ENCODE results near the gene SUMO2. TPM values are rescaled to one million over a fixed set of nuclear protein-coding genes. Genes with fewer than 3 reads are reported as not detected.

Gene SUMO2
- total and polyA plus RNA-seq, 2 of the 13 experiments (the other 11 are each of a cell fraction or from before 2014, with no cell fraction given), result 337 to 553 TPM

DNA sequence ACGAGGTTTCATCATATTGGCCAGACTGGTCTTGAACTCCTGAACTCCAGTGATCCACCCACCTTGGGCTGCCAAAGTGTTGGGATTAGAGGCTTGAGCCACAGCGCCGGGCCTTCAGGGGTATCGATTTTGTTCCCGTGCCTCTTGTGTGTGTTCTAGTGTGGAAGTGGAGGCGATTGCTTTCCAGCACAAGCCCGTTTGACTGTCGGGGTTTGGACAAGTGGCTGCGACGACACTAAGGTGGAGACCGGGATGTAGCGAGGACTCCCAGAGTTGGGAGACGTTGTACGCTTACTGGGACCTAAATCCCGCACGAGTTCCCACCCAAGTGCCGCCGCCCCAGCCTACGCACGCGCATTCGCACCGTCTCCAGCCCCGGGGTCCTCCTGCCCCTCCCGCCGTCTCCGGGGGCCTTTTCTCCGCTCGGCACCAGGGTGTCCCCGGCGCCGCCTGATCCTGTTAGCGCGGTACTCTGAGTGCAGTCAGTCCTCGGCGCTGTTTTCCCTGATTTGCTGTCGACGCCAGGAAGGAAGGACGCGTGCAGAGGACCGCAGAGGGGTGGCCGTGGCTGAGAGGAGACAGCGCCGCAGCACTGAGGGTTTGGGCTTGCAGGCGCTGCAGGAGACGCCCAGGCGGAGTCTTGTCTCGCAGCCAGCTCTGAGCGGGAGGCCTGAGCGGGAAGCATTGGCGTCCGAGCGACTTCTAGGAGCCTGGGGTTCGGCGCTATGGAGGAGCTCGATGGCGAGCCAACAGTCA is 22.5 kb upstream of the SUMO2 start, which contains the start of gene NUP85 (continued):
- TF ChIP-seq, protein P1, sequence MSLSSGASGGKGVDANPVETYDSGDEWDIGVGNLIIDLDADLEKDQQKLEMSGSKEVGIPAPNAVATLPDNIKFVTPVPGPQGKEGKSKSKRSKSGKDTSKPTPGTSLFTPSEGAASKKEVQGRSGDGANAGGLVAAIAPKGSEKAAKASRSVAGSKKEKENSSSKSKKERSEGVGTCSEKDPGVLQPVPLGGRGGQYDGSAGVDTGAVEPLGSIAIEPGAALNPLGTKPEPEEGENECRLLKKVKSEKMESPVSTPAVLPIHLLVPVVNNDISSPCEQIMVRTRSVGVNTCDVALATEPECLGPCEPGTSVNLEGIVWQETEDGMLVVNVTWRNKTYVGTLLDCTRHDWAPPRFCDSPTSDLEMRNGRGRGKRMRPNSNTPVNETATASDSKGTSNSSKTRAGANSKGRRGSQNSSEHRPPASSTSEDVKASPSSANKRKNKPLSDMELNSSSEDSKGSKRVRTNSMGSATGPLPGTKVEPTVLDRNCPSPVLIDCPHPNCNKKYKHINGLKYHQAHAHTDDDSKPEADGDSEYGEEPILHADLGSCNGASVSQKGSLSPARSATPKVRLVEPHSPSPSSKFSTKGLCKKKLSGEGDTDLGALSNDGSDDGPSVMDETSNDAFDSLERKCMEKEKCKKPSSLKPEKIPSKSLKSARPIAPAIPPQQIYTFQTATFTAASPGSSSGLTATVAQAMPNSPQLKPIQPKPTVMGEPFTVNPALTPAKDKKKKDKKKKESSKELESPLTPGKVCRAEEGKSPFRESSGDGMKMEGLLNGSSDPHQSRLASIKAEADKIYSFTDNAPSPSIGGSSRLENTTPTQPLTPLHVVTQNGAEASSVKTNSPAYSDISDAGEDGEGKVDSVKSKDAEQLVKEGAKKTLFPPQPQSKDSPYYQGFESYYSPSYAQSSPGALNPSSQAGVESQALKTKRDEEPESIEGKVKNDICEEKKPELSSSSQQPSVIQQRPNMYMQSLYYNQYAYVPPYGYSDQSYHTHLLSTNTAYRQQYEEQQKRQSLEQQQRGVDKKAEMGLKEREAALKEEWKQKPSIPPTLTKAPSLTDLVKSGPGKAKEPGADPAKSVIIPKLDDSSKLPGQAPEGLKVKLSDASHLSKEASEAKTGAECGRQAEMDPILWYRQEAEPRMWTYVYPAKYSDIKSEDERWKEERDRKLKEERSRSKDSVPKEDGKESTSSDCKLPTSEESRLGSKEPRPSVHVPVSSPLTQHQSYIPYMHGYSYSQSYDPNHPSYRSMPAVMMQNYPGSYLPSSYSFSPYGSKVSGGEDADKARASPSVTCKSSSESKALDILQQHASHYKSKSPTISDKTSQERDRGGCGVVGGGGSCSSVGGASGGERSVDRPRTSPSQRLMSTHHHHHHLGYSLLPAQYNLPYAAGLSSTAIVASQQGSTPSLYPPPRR (CRISPR knock-in tag; IDR thresholded peaks at IDR 0.05; ENCODE audit: borderline replicate concordance), result peak; percentile 47; the same call in 1 of the 2 replicates
- TF ChIP-seq, protein P2, sequence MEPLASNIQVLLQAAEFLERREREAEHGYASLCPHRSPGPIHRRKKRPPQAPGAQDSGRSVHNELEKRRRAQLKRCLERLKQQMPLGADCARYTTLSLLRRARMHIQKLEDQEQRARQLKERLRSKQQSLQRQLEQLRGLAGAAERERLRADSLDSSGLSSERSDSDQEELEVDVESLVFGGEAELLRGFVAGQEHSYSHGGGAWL (CRISPR knock-in tag; IDR thresholded peaks at IDR 0.05), result peak; percentile 90
- TF ChIP-seq NFATC3 (CRISPR knock-in tag; IDR thresholded peaks at IDR 0.05) (no peak; the same call in 1 of the 2 replicates), SMC3 (IDR thresholded peaks at IDR 0.05; ENCODE audit: low read length) (no peak), RBAK (CRISPR knock-in tag; IDR thresholded peaks at IDR 0.05) (no peak), FOXA3 (CRISPR knock-in tag; IDR thresholded peaks at IDR 0.05) (peak; percentile 14; the same call in 1 of the 2 replicates), ZNF562 (CRISPR knock-in tag; IDR thresholded peaks at IDR 0.05; ENCODE audit: borderline replicate concordance) (no peak), RAD51 (IDR thresholded peaks at IDR 0.05; ENCODE audit: borderline replicate concordance) (no peak), ZNF703 (CRISPR knock-in tag; IDR thresholded peaks at IDR 0.05; ENCODE audit: borderline replicate concordance) (no peak; the same call in 1 of the 2 replicates), CCDC6 (CRISPR knock-in tag; IDR thresholded peaks at IDR 0.05) (peak; percentile 97), RFXANK (CRISPR knock-in tag; IDR thresholded peaks at IDR 0.05) (no peak), ZNF558 (CRISPR knock-in tag; IDR thresholded peaks at IDR 0.05; ENCODE audit: borderline replicate concordance) (peak; percentile 59), HHEX (CRISPR knock-in tag; IDR thresholded peaks at IDR 0.05) (no peak), ZNF768 (CRISPR knock-in tag; IDR thresholded peaks at IDR 0.05) (peak; percentile 59), KMT2A (CRISPR knock-in tag; IDR thresholded peaks at IDR 0.05) (peak; percentile 98), ZNF747 (CRISPR knock-in tag; IDR thresholded peaks at IDR 0.05; ENCODE audit: borderline replicate concordance) (peak; percentile 93; the same call in 1 of the 2 replicates)
- TF ChIP-seq, protein P3, sequence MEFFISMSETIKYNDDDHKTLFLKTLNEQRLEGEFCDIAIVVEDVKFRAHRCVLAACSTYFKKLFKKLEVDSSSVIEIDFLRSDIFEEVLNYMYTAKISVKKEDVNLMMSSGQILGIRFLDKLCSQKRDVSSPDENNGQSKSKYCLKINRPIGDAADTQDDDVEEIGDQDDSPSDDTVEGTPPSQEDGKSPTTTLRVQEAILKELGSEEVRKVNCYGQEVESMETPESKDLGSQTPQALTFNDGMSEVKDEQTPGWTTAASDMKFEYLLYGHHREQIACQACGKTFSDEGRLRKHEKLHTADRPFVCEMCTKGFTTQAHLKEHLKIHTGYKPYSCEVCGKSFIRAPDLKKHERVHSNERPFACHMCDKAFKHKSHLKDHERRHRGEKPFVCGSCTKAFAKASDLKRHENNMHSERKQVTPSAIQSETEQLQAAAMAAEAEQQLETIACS (CRISPR knock-in tag; IDR thresholded peaks at IDR 0.05), result peak; percentile 73
- TF ChIP-seq, protein P4, sequence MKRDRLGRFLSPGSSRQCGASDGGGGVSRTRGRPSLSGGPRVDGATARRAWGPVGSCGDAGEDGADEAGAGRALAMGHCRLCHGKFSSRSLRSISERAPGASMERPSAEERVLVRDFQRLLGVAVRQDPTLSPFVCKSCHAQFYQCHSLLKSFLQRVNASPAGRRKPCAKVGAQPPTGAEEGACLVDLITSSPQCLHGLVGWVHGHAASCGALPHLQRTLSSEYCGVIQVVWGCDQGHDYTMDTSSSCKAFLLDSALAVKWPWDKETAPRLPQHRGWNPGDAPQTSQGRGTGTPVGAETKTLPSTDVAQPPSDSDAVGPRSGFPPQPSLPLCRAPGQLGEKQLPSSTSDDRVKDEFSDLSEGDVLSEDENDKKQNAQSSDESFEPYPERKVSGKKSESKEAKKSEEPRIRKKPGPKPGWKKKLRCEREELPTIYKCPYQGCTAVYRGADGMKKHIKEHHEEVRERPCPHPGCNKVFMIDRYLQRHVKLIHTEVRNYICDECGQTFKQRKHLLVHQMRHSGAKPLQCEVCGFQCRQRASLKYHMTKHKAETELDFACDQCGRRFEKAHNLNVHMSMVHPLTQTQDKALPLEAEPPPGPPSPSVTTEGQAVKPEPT (CRISPR knock-in tag; IDR thresholded peaks at IDR 0.05; ENCODE audit: low read depth), result peak; percentile 93
- TF ChIP-seq, protein P5, sequence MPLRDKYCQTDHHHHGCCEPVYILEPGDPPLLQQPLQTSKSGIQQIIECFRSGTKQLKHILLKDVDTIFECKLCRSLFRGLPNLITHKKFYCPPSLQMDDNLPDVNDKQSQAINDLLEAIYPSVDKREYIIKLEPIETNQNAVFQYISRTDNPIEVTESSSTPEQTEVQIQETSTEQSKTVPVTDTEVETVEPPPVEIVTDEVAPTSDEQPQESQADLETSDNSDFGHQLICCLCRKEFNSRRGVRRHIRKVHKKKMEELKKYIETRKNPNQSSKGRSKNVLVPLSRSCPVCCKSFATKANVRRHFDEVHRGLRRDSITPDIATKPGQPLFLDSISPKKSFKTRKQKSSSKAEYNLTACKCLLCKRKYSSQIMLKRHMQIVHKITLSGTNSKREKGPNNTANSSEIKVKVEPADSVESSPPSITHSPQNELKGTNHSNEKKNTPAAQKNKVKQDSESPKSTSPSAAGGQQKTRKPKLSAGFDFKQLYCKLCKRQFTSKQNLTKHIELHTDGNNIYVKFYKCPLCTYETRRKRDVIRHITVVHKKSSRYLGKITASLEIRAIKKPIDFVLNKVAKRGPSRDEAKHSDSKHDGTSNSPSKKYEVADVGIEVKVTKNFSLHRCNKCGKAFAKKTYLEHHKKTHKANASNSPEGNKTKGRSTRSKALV (CRISPR knock-in tag; IDR thresholded peaks at IDR 0.05), result peak; percentile 41

All from HepG2 (cell line).